NCI-H446 treated with DMSO at 0.1 percent for 48 hours (cell line): Measurements from ENCODE around the gene EPOP.

Experiments
- DNase-seq: peaks from one replicate; lab custom pipeline; 2025; lab: John Stamatoyannopoulos, UW

The EPOP gene

DNA sequence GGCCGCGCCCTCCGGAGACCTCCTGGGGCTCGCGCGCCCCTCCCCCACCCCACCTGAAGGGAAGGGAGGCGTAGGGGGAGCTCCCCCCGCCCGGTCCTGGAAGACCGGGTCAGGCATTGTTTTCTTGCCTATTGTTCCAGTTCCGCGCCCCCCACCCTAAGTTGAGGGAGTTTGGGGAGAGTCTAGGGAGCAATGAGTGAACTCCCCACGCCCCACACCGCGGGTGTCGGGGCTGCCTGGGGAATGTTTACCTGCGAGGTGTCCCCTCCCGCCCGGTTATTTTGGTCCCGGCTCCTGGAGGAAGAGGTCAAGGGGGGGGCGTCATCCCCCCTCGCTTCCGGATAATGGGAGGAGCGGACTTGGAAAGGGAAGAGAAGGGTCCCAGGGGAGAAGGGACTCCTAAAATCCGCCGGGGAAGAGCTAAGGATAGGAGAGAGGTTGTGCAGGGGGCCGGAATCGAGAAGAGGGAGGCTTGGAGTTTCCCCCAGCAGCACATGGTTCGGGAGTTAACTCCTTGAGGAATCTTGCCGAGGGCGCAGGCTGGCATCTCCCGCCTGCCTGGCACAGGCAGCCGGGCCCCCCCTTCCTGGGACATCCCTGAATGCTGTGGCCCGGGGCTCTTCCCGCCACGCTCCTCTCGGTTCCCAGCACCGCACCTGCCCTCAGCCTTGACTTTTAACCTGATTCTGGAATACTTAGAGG lies 31.2 kb upstream of the EPOP start:
- no peak for DNase-seq

DNA sequence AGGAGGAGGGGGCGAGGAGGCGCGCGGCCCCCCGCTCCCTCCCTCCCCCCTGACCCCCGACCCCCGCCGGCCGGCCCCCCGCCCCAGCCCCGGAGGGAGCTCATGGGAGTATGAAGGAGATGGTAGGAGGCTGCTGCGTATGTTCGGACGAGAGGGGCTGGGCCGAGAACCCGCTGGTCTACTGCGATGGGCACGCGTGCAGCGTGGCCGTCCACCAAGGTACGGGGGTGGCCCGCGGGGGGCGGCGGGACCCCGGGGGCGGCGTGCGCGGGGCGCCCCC lies 30.7 kb upstream of the EPOP start:
- no peak for DNase-seq

DNA sequence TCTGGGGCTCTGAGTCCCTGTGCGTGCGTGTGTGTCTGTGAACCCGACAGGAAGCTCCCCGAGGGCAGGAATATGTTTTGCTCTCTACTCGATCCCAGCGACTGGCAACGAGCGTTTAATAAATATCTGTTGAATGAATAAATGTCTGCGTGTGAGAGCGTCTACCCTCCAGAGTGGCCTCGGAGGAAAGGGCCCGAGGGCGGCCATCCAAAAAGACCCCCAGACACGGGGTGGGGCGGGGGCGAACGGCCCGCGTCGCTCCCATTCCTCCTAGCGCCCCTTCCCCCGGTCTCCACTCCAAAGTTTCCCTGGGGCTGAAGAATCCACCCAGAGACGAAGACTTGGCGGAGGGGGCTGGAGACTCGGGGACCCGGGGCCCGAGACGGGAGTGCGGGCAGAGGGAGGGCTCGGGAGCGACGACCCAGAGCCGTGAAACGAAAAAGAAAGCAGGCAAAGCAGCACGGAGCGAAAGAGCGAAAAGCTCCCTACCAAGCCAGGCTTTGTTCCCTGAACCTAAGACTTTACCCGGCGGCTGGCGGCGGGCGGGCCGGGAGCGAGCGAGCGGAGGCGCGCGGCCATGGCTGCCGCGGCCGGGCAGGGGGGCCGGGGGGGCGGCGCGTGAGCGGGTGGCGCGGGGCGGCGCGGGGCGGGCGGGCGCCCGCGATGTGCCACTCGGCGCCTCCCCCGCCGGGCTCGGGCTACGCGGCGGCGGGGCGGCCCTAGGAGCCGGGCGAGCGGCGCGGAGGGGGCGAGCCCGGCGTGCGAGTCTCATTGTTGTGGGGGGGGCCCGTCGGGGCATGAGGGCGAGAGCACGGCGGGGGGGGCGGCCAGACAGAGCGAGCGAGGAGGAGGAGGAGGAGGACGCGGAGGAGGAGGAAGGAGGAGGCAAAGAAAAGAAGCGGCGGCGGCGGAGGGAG lies 30.1 kb upstream of the EPOP start, which contains the start of gene MLLT6:
TSS of gene MLLT6 (plus strand) at position 668 of the 917 bp plus-strand sequence. CDS start 360 bp downstream, outside the sequence.
- DNase-seq: peak; percentile 32

GRCh38 chr17:38703742-38704605 lies 29.2 kb upstream of the EPOP start:
- DNase-seq: no peak

DNA sequence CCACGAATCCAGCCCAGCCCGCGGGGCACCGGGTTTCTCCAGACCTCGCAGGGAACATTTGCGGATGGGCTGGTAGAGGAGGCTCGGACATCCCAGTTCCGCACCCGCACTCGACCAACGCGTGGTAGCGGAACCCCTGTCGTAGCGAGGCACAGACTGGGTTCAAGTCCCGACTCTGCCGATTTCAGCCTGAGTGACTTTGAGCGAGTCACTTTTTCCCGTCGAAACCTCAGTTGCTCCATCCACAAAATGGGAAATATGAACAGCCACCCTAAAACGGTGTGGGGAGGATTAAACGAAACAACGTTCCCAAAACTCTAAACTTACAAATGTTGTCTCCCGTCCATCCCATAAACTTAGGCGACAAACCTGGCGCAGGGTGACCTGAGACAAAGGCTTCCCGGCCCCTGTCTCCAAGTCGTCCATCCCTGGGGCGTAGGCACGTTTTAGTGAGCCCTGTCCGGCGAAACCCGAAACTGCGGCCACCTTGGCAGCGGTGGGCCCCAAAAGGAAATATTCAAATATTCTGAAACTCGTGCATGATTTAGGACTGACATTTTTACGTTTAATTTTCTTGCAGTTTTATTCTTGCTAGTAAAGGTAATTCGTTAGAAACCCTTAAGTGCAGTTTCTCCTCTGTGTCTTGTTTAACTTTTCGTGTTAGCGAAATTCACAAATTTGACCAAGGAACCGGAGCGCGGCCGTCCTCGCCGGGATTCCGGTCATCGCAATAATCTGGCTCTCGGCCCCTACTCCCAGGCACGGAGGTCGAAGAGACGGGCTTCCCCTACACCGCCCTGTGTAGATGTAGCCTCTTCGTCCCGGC lies 28.4 kb upstream of the EPOP start:
- DNase-seq: no peak

DNA sequence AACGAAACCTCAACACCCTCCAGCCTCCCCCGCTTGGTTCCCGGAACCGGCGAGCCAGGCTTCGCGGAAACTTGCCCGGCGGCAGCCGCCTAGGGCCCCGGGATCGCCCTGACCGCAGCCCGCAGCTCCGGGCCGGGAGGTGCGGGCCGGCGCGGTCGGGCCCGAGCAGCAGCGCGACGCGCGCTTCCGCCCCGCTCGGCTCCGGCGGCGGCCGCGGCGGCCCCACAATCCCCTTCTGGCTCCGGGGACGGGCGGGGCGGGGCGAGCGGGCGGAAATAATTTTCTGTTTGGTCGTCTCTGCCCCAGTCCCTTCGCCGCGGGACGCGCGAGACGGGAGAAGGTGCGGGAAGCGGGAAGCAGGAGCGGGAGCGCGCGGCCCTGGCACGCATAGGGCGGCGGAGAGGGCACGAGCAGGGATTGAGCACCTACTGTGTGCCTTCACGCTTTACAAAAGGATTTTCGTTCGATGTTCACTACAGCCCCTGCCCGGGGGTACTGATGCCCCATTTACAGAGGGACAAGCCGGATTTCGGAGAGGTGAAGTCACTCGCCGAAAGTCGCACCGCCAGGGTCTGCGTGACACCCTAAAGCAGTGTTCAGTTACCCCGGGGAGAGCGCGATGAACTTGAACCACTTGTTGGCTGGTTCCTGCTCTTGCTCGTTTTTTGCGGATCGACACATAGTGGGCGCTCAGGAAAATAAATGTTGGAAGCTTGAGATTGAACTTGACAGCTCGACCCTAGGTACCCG lies 27.6 kb upstream of the EPOP start:
- peak; percentile 56 for DNase-seq

GRCh38 chr17:38701504-38702165 lies 26.9 kb upstream of the EPOP start:
- DNase-seq: no peak

DNA sequence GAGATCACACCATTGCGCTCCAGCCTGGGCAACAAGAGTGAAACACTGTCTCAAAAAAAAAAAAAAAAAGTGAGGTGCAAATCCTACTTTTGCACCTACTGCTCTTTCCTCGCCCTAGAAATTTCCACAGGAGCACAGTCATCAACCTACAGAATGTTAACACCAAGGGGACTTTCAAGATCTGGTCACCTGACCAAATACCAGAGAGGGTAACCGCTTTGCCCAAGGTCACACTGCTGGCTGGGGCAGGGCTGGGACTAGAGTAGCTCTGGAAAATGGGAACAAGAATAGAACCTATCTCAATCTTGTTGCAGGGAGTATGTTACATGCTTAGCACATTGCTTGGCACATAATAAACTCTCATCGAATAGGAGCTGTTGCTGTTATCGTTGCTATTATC lies 24.0 kb upstream of the EPOP start:
- DNase-seq: no peak

DNA sequence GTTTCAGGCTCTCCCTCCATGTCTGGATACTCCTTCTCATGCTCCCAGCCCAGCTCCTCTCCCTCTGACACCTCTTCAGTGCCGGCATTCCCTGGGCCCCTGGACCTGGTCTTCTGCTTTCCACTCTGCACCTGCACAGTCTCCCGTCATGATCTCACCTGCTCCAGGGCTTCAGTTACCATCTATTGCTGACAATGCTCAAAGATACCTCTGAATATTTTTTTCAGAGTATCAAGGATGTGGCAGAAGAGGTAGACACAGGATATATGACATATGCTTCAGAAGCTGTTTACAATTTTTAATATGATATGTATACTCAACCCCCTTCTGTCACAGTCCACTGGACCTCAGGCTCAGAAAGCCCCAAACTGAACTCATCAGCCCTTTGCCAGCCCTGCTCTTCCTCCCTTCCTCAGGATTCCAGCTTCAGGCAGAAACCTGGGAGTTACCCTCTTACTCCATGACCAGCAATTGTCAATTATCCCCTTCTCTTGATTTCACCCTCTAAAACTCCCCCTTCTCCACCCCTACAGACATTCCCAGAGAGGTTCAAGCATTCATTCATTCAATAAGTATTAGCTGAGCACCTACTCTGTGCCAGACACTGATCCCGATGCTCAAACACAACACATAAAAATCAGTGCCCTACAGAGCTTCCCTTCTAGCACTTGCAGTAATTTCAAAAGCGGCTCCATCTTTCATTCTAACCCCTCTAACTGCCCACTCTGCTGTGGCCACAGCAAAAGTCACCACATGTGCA lies 22.5 kb upstream of the EPOP start:
- DNase-seq: no peak

- DNase-seq: peak; percentile 47
Measured at GRCh38 chr17:38693700-38694329, 19.1 kb upstream of the EPOP start.

- no peak for DNase-seq
Measured at GRCh38 chr17:38691154-38691553, 16.4 kb upstream of the EPOP start.

- no peak for DNase-seq
Measured at GRCh38 chr17:38690386-38690785, 15.6 kb upstream of the EPOP start.

GRCh38 chr17:38687286-38687685 lies 12.5 kb upstream of the EPOP start:
- no peak for DNase-seq

GRCh38 chr17:38685491-38685890 lies 10.7 kb upstream of the EPOP start:
- DNase-seq: no peak

GRCh38 chr17:38681096-38681495 lies 6.3 kb upstream of the EPOP start:
- no peak for DNase-seq

DNA sequence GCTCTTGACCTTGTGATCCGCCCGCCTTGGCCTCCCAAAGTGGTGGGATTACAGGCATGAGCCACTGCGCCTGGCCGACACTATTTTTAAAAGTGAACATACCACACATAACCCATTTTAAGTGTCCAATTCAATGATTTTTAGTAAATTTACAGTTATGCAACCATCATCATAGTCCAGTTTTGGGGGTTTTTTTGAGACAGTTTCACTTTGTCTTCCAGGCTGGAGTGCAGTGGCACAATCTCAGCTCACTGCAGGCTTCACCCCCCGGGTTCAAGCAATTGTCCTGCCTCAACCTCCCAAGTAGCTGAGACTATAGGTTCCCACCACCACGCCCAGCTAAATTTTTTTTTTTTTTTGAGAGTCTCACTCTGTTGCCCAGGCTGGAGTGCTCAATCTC lies 3.1 kb upstream of the EPOP start:
- no peak for DNase-seq

DNA sequence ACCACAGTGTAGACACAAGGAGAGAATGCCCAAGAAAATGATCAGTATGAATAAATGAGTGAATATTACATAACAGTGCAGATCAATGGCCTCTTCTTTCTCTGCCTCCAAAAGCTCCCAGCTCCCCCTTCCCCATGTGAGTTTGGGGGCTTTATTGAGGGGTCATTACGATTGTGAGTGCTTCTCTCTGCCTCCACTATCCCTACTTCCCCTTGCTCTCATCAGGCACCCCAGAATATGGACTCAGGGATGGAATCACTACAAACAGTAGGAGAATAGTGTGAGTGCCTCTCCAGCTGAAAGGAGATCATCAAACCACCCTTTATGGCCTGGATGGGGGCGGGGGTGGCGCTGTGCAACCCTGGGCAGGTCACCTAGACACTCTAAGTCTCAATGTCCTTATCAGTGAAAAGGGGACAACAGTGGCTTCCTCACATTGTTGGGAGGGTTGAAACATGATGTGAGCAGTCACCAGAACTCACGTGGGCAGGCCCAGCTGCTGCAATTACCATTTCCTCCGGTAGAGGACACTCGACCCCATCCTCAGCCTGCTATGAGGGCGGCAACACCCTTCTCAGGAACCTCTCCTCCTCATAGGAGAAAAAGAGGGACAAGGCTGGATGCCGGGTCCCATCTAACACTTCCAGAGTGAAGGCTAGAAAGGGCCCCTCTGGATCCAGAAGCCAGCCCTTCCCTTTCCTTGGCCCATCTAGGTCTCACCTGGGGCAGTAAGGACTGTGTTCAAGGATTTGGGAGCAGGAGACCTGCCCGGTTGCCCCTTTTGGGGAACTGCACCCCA lies 2.1 kb upstream of the EPOP start:
- peak; percentile 47 for DNase-seq
